GM19455 (cell line): ENCODE results near the gene SLC44A3.
"Not testable (repeated sequence)": the region's sequence is repeated elsewhere in the genome, so short reads cannot be mapped to it uniquely, and the experiment has no call there.

Source experiments
- ATAC-seq: cut with Tn5 transposase; IDR thresholded peaks from one replicate; pipeline ENCODE4 v1.9.1; 2021; ENCODE audit not compliant: unreplicated experiment

The SLC44A3 gene

GRCh38 chr1:94832931-94833585 is 12.9 kb downstream of the SLC44A3 start:
- no peak for ATAC-seq

GRCh38 chr1:94836891-94837290 is 16.7 kb downstream of the SLC44A3 start:
- ATAC-seq: no peak

GRCh38 chr1:94840381-94840780 is 20.2 kb downstream of the SLC44A3 start:
- ATAC-seq: not testable (repeated sequence)

DNA sequence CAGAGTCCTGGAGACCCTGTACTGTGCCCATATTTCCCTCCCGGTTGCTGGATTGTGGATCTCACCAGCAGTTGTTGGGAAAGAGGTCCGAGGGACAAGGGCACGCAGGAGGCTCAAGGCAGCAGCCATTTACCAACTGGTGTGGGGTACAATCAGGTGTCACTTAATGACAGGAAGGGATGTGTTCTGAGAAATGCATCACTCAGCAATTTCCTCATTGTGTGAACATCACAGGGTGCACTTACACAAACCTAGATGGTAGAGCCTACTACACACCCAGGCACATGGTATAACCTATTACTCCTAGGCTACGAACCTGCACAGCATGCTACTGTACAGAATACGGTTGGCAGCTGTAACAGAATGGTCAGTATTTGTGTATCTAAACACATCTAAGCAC is 20.7 kb downstream of the SLC44A3 start:
- no peak for ATAC-seq

DNA sequence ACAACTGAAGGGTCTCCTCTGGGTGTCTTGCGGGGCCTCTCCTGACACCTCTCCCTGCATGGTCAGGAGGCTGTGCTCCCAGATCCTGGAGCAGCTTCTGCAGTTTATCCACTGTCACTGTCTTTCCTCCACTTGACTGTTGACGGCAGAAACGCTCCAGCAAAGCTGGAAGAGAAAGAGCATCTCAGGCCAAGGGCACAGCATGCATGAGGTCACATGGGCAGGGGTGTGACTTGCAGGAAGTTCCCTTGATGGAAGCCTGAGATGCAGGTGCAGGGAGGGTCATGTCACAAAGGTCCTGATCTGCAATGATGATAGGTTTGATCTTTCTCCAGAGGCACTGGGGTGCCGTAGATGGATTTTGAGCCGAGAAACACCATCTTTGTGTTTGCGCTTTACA is 23.3 kb downstream of the SLC44A3 start:
- no peak for ATAC-seq

GRCh38 chr1:94843846-94844245 is 23.7 kb downstream of the SLC44A3 start:
- ATAC-seq: no peak

GRCh38 chr1:94846308-94846707 is 26.2 kb downstream of the SLC44A3 start:
- ATAC-seq: no peak

GRCh38 chr1:94851571-94851970 is 31.4 kb downstream of the SLC44A3 start:
- ATAC-seq: no peak

DNA sequence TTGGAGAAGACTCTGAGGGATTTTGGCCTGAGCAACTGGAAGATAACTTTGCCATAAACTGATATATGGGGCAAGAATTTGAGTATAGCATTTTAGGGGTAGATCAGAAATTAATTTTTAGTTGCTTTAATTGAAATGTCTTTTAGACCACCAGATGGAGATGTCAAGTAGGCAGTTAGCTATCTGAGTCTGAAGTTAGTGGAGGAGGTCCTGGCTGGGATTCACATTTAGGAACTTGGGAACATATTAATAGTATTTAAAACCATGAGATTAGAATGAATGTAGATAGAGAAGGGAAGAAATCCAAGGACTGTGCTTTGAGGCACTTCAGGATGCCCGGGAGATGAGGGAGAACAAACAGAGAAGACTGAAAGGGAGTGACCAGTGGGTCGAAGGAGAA is 32.6 kb downstream of the SLC44A3 start:
- ATAC-seq: no peak

DNA sequence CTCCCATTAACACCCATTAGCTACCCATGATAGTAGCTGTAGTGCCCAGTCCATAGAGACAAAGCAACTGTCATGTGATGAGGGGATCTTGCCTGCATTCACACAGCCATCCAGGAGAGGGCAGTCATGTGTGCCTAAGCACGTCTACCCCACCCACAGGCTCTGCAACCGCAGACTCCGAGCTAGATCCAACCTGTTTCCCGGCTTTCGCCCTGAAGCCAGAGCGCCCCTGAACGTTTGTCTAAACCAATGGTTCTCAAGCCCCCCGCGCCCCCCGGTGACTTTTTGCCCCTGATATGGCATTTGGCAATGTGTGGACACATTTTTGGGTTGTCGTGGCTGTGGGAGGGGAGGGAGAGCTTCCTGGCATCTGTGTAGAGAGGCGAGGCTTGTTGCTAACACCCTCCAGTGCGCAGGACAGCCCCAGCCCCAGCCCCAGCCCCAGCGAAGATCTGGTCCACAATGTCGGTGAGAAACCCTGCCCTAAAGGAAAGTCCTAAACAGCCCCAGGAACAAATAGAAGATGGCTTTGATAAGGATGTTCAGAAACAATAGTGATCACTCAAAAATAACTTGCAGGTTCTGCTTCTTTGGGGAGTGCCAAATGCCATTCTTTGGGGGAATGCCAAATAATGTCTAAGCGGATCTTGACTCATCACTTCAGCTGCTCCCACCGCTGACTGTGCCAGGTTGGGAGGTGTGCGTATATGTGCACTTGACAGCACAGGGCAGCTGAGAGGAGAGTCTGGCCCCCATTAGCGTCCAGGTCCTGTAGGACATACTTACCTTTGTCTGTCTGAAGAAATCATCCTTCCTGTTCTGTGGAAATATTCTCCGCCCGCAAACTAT is 34.5 kb downstream of the SLC44A3 start:
- peak; percentile 99 for ATAC-seq

DNA sequence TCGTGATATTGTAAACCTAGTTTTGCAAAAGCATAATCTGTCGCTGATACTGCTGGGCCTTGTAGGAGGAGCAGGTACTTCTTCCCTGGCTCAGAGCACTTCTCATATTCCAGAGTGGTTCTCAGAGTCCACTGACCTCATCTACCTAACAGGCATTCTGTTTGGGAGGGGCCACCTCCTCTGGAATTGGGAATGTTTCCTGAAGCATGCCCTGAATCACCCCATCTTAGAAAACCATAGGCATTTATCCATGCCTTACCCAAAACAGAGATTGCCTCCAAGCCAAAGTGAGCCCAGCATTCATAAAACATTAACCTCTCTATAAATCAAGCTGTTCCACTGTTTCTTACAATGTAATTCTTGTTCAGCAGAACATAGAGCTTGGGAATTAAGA is 35.1 kb downstream of the SLC44A3 start:
- no peak for ATAC-seq

- no peak for ATAC-seq
Measured at GRCh38 chr1:94856004-94856403, 35.8 kb downstream of the SLC44A3 start.

DNA sequence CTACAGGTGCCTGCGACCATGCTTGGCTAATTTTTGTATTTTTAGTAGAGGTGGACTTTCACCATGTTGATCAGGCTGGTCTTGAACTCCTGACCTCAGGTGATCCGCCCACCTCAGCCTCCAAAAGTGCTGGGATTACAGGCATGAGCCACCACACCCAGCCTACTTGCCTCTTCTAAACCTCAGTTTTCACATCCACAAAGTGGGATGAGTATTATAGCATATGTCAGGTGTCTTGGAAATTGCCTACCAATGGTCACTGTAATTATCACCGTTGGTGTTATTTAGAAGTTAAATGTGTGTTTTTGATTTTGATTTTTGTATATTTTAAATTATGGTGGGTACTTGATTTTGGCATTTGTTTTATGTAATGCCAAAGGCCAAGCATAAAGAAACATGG is 36.7 kb downstream of the SLC44A3 start:
- ATAC-seq: no peak

GRCh38 chr1:94858276-94858675 is 38.1 kb downstream of the SLC44A3 start:
- ATAC-seq: no peak

- ATAC-seq: no peak
Measured at GRCh38 chr1:94859174-94859573, 39.0 kb downstream of the SLC44A3 start.

DNA sequence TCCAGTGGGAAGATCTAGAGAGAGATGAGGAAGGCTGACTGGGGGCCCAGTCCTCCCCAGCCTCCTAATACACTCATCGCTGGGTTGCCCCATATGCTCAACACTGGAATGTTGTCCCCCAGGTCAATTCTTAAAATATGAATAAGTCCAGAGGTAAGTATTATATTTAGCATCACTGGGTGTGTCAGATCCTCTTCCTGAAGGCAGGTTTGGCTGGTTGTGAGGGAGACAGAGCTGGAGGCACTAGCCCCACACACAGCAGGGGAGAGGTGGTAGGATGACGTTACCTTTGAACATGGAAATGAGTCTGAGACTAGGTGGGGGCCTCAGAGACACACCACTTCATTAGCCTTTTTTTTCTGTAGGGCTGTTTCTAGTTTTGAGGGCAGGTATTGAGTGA is 42.6 kb downstream of the SLC44A3 start:
- no peak for ATAC-seq

GRCh38 chr1:94863297-94863911 is 43.2 kb downstream of the SLC44A3 start:
- no peak for ATAC-seq

- no peak for ATAC-seq
Measured at GRCh38 chr1:94863919-94864318, 43.8 kb downstream of the SLC44A3 start.

DNA sequence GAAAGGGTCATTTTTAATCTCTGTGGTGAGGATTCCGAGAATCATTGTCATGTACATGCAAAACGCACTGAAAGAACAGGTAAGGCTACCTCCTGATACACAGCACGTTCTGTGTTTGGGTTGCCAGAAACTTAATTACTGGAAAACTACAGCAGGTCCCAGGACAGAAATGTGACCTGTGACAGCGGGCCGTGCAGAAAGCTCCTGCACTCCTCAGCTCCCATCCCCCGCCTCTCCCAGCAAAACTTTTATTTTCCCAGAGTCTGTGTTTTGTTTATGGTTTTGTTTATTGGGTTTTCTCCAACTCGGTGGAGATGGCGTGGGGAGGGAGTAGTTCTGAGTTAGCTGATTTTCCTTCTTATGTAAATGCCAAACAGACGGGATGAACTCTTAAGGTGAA is 44.7 kb downstream of the SLC44A3 start:
- ATAC-seq: no peak

DNA sequence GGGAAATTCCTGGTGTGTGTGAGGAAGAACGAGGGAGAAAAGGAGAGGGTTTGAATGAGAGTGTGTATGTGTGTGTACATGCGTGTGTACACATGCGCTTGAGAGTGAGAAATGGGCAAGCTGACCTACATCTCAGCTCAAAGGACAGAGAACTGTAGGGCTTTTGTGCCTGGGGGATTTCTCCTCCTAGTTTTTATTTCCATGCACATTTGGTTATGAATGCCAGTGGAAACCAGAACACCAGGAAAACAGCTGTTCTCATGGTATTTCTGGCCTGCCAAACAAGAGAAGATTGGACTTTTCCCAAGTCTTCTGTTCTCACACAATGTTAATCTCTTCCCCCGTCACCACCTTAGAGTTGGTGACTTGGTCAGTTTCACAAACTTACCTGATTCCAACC is 45.2 kb downstream of the SLC44A3 start:
- ATAC-seq: no peak

DNA sequence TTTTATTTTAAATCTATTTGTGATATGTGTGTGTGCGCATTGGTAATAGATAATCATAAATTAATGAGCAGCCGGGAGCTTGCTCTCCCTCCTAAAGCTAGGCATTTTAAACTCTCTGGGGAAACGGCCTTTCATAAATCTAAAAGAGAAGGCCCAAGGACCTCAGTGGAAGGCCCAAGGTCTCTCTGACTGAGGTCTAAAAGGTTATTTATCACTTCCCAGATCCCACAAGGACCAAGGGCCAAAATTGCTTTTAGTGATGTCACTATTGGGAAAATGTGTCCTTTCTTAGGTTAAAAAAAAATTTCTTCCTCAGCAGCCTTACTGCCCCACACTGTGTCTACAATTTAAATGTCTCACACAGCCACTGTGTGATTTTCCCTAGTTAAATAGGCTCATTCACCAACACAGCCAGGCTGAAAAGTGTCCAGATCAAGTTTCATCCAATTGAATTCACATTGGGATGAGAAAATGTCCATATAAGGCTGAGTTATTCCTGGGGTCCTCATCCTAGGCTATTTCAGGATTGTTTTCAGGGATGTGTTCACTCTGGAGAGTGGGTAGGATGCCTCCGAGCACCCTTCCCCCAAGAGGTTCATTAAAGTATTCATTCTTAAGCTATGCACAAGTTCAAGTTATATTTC is 46.1 kb downstream of the SLC44A3 start:
- ATAC-seq: no peak

- ATAC-seq: no peak
Measured at GRCh38 chr1:94871031-94871430, 50.9 kb downstream of the SLC44A3 start.
